ENCODE results near the gene OLFML1. TPM values are rescaled to one million over a fixed set of nuclear protein-coding genes. Genes with fewer than 3 reads are reported as not detected.

OLFML1 gene
- total RNA-seq, 1 experiment from 2014 or later = not detected

DNA sequence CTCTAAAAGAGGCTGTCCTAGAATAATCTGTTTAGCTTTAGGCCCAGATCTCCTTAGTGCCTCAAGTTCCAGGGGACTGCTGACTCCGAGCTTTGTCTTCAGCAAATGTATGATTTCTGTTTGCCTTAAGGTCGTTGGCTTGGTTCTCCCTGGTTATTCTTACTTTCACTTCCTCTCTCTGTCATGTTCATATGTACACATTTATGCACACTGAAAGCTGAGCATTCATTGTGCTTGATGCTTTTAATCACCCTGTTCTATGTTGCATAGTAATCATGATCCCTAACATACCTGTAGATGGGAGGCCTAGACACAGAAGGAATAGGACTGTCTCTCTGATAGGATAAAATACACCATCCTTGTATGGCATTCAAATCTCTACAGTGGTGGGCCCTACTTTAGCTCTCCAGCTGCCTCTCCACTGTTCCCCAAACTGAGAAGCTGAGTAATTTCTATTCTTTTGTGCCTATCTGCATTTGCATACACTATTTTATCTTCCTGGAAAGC lies 35.7 kb downstream of the OLFML1 start:
- no peak overlapping the region for H3K27ac Mint-ChIP-seq
- Histone ChIP-seq H3K9ac (ENCODE audit: extremely low read depth, insufficient read length, low read length) (no peak overlapping the region), H3K18ac (ENCODE audit: insufficient read length, low read depth, low read length) (no peak overlapping the region), H3K4ac (ENCODE audit: low read depth, low read length) (no peak overlapping the region), H2BK5ac (ENCODE audit: insufficient read length, low read length) (no peak overlapping the region), H4K91ac (ENCODE audit: insufficient read length, low read depth, low read length) (no peak overlapping the region), H3K79me1 (ENCODE audit: insufficient read depth, low read depth, low read length, poor library complexity, severe bottlenecking) (no peaks in the 10 kb centered on the region), H3K27me3 (ENCODE audit: insufficient read depth, low read length) (no peaks in the 10 kb centered on the region), H3K9me3 (ENCODE audit: control insufficient read depth, low read depth, low read length) (no peaks in the 10 kb centered on the region), H4K5ac (ENCODE audit: insufficient read length, low read depth, low read length) (no peak overlapping the region), H2BK12ac (ENCODE audit: insufficient read length, low read depth, low read length) (no peak overlapping the region), H2AK5ac (ENCODE audit: insufficient read length, low read length) (no peak overlapping the region), H3K79me2 (ENCODE audit: insufficient read depth, low read length) (no peaks in the 10 kb centered on the region), H3K14ac (ENCODE audit: insufficient read depth, low read length) (no peak overlapping the region), H3K56ac (ENCODE audit: insufficient read length, low read depth, low read length) (no peak overlapping the region), H2BK15ac (ENCODE audit: low read depth, low read length) (no peak overlapping the region), H3K27ac (ENCODE audit: insufficient read length, low read depth, low read length) (no peak overlapping the region), H3T11ph (ENCODE audit: low read length) (no peak overlapping the region), H3K4me2 (ENCODE audit: insufficient read depth, insufficient read length, low read length) (no peak overlapping the region), H3K23me2 (ENCODE audit: insufficient read length, low read depth, low read length, poor library complexity, severe bottlenecking) (no peaks in the 10 kb centered on the region), H2BK120ac (ENCODE audit: low read depth, low read length, poor library complexity, severe bottlenecking) (no peak overlapping the region), H4K8ac (replicated peaks; ENCODE audit: insufficient read length, low read depth, low read length) (no peak overlapping the region), H3K23ac (ENCODE audit: insufficient read length, low read depth, low read length) (no peak overlapping the region), H4K20me1 (ENCODE audit: control insufficient read depth, insufficient read depth, insufficient read length) (no peaks in the 10 kb centered on the region), H2AFZ (ENCODE audit: low read length) (no peak overlapping the region), H3K4me1 (ENCODE audit: insufficient read depth, low read length) (no peaks in the 10 kb centered on the region), H2BK20ac (ENCODE audit: low read depth, low read length, poor library complexity, severe bottlenecking) (no peak overlapping the region)
- WGBS (ENCODE audit: extremely low coverage, insufficient read length, low lambda C conversion rate) = no CpG with 5 or more reads among the region's 2 CpGs
- peaks cover 3% of the 10 kb centered on the region in 2 experiments for H3K4me1 Mint-ChIP-seq
- TF ChIP-seq, protein P1, sequence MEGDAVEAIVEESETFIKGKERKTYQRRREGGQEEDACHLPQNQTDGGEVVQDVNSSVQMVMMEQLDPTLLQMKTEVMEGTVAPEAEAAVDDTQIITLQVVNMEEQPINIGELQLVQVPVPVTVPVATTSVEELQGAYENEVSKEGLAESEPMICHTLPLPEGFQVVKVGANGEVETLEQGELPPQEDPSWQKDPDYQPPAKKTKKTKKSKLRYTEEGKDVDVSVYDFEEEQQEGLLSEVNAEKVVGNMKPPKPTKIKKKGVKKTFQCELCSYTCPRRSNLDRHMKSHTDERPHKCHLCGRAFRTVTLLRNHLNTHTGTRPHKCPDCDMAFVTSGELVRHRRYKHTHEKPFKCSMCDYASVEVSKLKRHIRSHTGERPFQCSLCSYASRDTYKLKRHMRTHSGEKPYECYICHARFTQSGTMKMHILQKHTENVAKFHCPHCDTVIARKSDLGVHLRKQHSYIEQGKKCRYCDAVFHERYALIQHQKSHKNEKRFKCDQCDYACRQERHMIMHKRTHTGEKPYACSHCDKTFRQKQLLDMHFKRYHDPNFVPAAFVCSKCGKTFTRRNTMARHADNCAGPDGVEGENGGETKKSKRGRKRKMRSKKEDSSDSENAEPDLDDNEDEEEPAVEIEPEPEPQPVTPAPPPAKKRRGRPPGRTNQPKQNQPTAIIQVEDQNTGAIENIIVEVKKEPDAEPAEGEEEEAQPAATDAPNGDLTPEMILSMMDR (conservative IDR thresholded peaks at IDR 0.05) = no peak
- H3K4me3 Mint-ChIP-seq = no peak overlapping the region
- H3K27me3 Mint-ChIP-seq (ENCODE audit: low read depth) = peaks cover 14% of the 10 kb centered on the region
- no peaks in the 10 kb centered on the region for H3K9me3 Mint-ChIP-seq
- H3K36me3 Mint-ChIP-seq (ENCODE audit: insufficient read depth in 1 of 3, low read depth in 3 of 3) = peaks cover 0 to 5% (median 0%) of the 10 kb centered on the region in 3 experiments; a peak in 2 of 7 replicates
- DNase-seq = no peak
